NCI-H2107 treated with DMSO at 0.1 percent for 48 hours (cell line): ENCODE measurements around the gene FNDC3B.

Source experiments
- DNase-seq: peaks from one replicate; lab custom pipeline; 2025; ENCODE audit not compliant: unreplicated experiment; lab: John Stamatoyannopoulos, UW

Gene FNDC3B

GRCh38 chr3:172111163-172111562 lies 71.8 kb downstream of the FNDC3B start:
- no peak for DNase-seq

DNA sequence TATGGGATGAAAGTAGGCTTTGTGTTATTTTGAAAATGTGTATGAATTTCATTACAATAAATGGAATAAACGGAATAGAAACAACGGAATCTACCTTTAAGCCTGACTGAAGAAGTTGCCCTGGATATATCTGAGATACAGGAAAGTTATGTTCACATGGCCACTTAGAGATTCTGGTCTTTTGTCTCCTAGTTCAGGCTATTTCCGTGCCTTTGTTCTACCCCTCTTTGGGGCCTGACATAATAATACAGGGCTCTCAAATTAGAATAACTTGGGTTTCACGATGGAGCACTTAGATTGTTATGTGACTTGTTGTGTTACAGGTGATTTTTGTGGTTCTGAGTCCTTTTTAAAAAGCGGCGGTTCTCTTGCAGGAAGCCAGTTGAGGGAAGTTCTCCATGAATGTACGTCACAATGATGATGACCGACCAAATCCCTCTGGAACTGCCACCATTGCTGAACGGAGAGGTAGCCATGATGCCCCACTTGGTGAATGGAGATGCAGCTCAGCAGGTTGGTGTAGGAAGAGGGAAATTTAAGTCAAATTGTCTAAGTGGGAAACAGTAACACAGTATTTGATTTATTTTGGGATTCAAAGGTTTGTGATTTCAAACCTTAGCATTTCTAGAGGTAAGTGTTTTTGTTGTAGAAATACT lies 72.8 kb downstream of the FNDC3B start:
- DNase-seq: no peak

GRCh38 chr3:172112734-172113120 lies 73.3 kb downstream of the FNDC3B start:
- DNase-seq: no peak

DNA sequence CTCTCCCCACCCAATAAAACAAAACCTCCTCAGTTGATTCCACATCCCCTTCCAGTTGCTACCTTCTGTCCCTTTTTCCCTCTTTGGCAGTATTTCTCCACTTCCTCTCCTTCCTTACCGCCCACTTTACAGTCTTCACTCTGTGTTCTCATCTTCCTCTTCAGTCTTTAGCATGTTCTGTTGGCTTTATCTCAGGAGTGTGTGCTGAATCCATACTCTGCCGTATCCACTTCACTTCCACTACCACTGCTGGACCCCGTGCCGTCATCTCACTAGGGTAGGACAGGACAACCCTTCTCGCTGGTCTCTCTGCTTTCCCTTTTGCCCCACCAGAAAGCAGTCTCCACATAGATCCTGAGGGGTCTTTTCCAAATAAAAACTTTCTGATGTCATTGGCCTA lies 74.3 kb downstream of the FNDC3B start:
- DNase-seq: no peak

- DNase-seq: no peak
Observed at GRCh38 chr3:172115059-172115458, 75.7 kb downstream of the FNDC3B start.

- DNase-seq: no peak
Observed at GRCh38 chr3:172115787-172116186, 76.4 kb downstream of the FNDC3B start.

- no peak for DNase-seq
Observed at GRCh38 chr3:172118019-172118418, 78.6 kb downstream of the FNDC3B start.

DNA sequence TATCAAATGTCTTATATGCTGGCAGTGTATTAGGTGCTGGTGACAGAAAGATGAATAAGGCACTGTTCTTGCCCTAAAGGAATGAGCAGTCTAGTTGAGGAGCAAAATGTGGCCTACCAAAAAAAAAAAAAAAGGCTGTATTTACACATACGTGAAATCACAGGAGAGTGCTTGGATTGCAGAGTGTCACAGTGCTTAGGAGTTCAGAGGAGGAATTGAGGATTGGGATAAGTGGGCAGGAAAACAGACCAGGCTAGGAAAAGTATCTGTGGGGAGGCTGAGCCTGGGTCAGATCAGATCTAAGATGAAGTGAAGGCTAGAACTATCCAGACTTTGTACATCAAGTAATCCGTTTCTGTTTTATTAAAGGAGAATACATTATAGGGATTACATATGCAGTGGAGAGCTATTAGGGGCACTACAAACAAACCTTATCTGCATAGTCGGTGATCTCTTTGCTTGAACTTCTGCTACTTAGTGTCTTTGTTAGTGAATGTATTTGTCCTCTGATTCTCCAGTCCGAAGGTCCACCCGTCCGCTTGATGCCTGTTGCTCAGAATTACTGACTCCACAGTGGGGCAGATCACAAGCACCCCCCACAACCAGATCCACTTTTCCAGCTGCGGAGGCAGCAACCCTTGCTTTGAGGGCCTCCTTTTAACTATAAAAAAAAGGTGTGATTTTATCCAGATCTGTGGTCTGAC lies 80.0 kb downstream of the FNDC3B start:
- no peak for DNase-seq

GRCh38 chr3:172120912-172121311 lies 81.5 kb downstream of the FNDC3B start:
- DNase-seq: no peak

DNA sequence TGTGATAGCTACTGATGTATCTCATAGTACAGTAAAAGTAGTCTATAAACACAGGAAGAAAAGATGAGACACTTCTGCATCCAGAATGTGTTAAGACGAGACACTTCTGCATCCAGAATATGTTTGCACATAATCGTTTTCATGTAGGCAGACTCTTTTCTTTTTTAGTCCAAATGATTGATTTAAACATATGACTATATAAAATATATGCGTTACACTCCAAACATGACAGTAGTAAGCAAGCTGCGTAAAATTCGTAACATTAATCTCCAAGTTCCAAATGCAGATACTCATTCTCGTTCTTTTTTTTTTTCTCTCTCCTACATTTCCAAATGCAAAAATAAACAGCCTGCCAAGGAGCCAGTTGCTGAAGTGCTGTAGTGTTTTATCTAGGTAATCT lies 82.6 kb downstream of the FNDC3B start:
- no peak for DNase-seq

- DNase-seq: no peak
Observed at GRCh38 chr3:172124271-172124670, 84.9 kb downstream of the FNDC3B start.

- no peak for DNase-seq
Observed at GRCh38 chr3:172125053-172125452, 85.7 kb downstream of the FNDC3B start.

GRCh38 chr3:172125963-172126457 lies 86.6 kb downstream of the FNDC3B start:
- DNase-seq: no peak

- DNase-seq: no peak
Observed at GRCh38 chr3:172126741-172127140, 87.4 kb downstream of the FNDC3B start.

DNA sequence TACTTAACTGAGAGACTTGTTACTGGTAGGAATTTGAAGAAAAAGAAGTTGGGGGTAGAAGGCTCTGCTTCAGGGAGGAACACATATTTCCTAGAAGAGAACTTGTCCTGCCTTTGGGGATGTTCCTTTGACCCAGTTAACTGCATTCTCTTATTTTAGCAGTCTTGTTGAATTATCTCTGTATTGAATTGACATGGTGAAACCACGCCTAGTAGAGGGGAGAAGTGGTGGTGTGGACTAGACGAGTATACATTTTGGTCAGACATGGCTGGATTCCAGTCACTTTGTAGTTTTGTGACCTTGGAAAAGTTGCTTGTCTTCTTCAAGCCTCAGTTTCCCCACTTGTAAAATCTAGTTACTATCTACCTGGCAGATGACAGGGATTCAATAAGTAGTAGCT lies 87.8 kb downstream of the FNDC3B start:
- DNase-seq: no peak

DNA sequence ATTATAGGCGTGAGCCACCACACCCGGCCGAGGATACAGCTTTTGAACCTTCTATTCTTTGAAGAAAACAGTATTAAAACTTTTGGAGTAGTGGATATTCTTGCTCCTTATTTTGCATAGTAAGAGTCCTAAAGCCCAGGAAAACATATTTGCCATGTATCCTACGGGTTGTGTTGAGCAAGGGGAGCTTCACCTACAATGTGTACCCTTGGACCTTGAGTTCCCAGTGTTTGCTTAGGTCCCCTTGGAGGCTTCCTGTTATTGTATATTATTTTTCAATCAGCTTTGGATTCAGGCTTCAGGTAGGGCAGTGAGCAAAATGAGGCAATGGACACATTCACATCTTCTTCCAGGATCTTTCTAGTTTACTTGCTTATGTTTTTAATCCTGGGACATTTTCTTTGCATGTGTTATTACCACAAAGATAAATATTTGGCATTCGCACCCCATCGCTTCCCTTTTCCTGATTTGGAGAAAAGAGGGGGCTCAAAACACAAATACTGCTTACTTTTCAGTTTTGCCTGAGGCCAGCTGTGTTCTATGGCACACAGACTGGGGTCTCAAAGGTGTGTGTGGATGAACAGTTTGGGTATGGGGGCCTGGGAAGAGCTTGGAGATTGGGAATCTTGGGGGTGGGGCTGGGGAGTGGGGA lies 88.7 kb downstream of the FNDC3B start:
- no peak for DNase-seq

DNA sequence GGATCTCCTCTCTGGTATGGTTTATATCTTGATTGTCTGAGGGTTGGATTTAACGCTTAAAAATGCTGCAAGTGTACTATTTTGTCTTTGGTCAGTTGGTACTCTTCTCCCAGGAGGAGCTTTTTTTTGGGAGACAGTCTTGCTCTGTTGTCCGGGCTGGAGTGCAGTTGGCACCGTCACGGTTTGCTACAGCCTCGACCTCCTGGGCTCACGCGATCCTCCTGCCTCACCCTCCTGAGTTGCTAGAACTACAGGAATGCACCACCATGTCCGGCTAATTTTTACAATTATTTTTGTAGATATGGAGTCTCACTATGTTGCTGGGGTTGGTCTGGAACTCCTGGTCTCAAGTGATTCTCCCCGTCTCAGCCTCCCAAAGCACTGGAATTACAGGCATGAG lies 89.5 kb downstream of the FNDC3B start:
- no peak for DNase-seq

DNA sequence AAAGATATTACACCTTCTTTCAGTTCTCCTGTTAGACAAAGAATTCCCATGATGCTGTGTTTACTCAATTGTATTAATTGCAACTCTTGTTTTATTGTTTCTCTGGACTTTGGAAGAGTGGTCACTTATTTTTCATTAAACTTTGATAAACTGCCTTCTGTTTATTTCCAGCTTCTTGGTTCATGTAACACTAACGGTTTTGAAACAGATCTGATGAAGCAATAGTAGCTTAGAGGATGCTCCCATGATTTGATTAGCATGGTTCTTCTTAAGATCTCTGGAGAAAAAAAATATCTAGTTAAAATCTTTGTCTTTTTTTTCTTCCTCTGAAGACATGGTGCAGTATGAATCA lies 90.1 kb downstream of the FNDC3B start:
- DNase-seq: no peak

DNA sequence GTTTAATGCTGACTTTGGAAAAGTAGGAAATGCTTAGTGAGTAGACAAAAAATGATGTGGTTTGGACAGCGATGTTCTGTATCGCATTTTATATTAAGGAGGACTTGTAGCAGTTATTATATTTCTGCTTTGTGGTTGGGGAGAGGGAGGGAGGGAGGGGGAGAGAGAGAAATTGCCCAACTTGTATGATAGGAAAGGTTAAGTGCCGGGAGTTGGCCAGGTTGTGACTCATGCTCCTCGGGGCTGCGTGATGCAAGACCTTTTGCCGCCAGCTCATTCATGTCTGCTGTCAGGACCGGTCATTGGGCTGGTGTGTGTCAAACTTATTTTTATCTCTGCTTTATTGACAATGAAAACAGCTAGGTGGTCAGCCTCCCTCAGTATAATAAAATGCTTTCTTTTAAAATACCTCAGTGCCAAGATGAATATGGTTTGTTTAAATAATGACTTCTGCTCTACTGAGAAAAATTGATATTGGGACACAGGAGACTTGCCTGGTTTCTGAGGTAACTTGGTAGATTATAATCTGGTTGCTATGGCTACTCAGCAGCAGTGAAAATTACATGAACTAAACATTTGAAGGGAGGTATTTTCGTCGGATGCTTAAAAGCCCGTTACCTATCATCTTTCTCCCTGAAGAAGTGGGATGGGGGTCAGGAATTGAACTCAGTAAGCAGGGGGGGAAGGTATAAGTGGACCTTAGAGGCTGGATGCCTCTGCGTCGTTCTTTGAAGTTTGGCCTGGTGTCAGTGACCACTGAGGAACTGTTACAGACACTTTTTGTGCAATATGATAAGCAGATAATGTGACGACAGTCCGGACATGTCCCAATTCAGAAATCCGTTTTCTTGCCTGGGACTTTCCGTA lies 90.7 kb downstream of the FNDC3B start:
- no peak for DNase-seq

DNA sequence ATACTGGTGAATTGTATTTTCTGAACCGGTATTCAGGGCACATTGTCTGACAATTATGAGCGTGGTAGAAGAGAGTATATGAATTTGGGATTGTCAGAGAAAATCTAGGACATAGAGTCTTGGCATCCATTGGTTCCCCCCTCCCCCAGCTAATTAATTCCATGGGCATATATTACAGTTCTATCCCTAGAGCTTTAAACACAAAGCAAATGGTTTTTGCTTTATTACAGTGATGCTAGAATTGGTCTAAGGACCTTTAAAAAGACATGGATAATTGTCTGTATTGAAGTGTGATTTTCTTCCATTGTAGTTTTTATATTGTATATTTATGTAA lies 91.3 kb downstream of the FNDC3B start:
- no peak for DNase-seq

GRCh38 chr3:172131746-172132145 lies 92.4 kb downstream of the FNDC3B start:
- DNase-seq: no peak
